Breast epithelium (tissue), 4 donors: Measurements from ENCODE around the gene CABP2. TPM values are rescaled to one million over a fixed set of nuclear protein-coding genes. Genes with fewer than 3 reads are reported as not detected.
"Not testable (repeated sequence)": the region's sequence is repeated elsewhere in the genome, so short reads cannot be mapped to it uniquely, and the experiment has no call there.

ENCODE experiments used
- DNase-seq, 2 donors: peaks; one replicate each; pipeline ENCODE4 v3.0.0-alpha.2; 2019; ENCODE audit warnings: low spot score in 2 of 2
- H3K27ac ChIP-seq, 2 donors: fragments of 200-600 bp; sonication (generic) in 1 of 2; one replicate each; pipeline ENCODE4 v1.5.1; 2016 to 2019; ENCODE audit warnings: mild to moderate bottlenecking in 1 of 2
- H3K27me3 ChIP-seq, 2 donors: fragments of 200-600 bp; sonication (generic) in 1 of 2; one replicate each; pipeline versions ENCODE4 v1.5.1 to v1.6.0; 2017 to 2019; ENCODE audit warnings: control low read depth in 1 of 2, mild to moderate bottlenecking in 1 of 2
- H3K36me3 ChIP-seq: fragments of 200-600 bp; one replicate; pipeline ENCODE4 v1.5.1; 2019
- H3K4me1 ChIP-seq, 2 donors: fragments of 200-600 bp; sonication (generic); one replicate each; pipeline ENCODE4 v1.5.1; 2016 to 2019; ENCODE audit warnings: control low read depth in 1 of 2
- H3K4me3 ChIP-seq, 3 donors: fragments of 200-600 bp; sonication (generic); 1 replicate in 2 of 3; 2 replicates in 1 of 3; pipeline ENCODE4 v1.5.1; 2016 to 2019; ENCODE audit warnings: mild to moderate bottlenecking in 3 of 3, moderate library complexity in 2 of 3
- H3K9me3 ChIP-seq, 2 donors: fragments of 200-600 bp; sonication (generic) in 1 of 2; one replicate each; pipeline ENCODE4 v1.5.1; 2016 to 2019; ENCODE audit warnings: control low read depth in 1 of 2
- CTCF ChIP-seq, 3 donors: fragments of 450-650 bp; IDR thresholded peaks; one replicate each; pipeline ENCODE4 v1.5.1; 2016 to 2017; ENCODE audit warnings: antibody characterized with exemption in 3 of 3, mild to moderate bottlenecking in 3 of 3, moderate library complexity in 3 of 3
- POLR2A ChIP-seq: fragments of 450-650 bp; IDR thresholded peaks from one replicate; pipeline ENCODE4 v1.6.1; 2016; ENCODE audit warnings: antibody characterized with exemption, mild to moderate bottlenecking, moderate library complexity
- POLR2AphosphoS5 ChIP-seq, 3 donors: sonication (generic); formaldehyde crosslinking; IDR thresholded peaks; one replicate each; pipeline ENCODE4 v1.6.1; 2017; ENCODE audit warnings: antibody characterized with exemption in 3 of 3
- intact Hi-C: fragments of 100-400 bp; cut with DNase I; formaldehyde crosslinking; loops from one replicate; pipeline ENCODE4 v1.15.1; 2023; ENCODE audit warnings: low total_unique reads
- total RNA-seq, 3 donors: library from RNA; depleted of rRNA; stranded (reverse); fragments of >200 nt; gene quantifications; one replicate each; pipeline ENCODE4 v1.1.0, GENCODE V29; 2016

CABP2 gene
- total RNA-seq, 3 donors from 2014 or later: not detected

DNA sequence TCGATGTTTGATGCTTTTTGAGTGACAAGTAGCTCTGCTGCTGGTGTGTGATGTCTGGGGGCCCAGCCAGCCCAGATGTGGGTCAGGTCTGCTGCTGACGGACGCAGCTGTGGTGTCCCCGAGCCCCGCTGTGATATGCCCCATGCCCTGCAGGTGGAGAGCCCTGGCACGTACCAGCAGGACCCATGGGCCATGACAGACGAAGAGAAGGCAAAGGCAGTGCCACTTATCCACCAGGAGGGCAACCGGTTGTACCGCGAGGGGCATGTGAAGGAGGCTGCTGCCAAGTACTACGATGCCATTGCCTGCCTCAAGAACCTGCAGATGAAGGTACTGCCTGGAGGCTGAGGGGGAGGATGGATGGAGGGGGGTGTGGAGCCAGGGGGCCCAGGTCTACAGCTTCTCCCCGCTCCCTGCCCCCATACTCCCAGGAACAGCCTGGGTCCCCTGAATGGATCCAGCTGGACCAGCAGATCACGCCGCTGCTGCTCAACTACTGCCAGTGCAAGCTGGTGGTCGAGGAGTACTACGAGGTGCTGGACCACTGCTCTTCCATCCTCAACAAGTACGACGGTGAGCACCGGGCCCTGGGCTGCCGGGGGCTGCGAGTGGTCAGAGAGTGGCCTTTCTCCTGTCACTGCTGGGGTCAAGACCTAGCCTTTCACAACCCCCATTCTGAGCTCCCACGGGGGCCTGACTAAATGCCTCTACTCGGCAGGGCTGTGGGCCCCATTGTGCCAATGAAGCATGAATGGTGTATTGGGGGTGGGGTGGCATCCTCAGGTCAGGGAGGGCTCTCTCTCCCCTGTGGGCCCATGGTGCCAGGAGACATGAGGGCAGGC lies 33.1 kb downstream of the CABP2 start:
- peak overlapping the region in 1 of 2 donors; percentile 39 for H3K27ac ChIP-seq
- H3K27me3 ChIP-seq: no peaks in the 10 kb centered on the region
- intact Hi-C loops: no loop called here
- TF ChIP-seq CTCF (IDR thresholded peaks at IDR 0.05) (no peak), POLR2AphosphoS5 (IDR thresholded peaks at IDR 0.05) (no peak), POLR2A (no peak)
- H3K4me3 ChIP-seq: no peak overlapping the region
- no peaks in the 10 kb centered on the region for H3K4me1 ChIP-seq
- no peaks in the 10 kb centered on the region for H3K36me3 ChIP-seq
- no peak for DNase-seq
- H3K9me3 ChIP-seq: no peaks in the 10 kb centered on the region

- intact Hi-C loops: no loop called here
- H3K27ac ChIP-seq: no peak overlapping the region
- H3K4me1 ChIP-seq: no peaks in the 10 kb centered on the region
- no peaks in the 10 kb centered on the region for H3K36me3 ChIP-seq
- no peak for DNase-seq
- no peak for TF ChIP-seq POLR2AphosphoS5 (IDR thresholded peaks at IDR 0.05)
- TF ChIP-seq POLR2A: no peak
- TF ChIP-seq CTCF (IDR thresholded peaks at IDR 0.05): no peak
- H3K27me3 ChIP-seq: no peaks in the 10 kb centered on the region
- no peak overlapping the region for H3K4me3 ChIP-seq
- H3K9me3 ChIP-seq: no peaks in the 10 kb centered on the region
Measured at GRCh38 chr11:67489203-67489884, 33.9 kb downstream of the CABP2 start.

- H3K4me3 ChIP-seq: no peak overlapping the region
- TF ChIP-seq POLR2AphosphoS5 (IDR thresholded peaks at IDR 0.05) (no peak), CTCF (IDR thresholded peaks at IDR 0.05) (no peak), POLR2A (no peak)
- H3K4me1 ChIP-seq: peaks cover 0 to 7% of the 10 kb centered on the region in 2 donors
- no peaks in the 10 kb centered on the region for H3K9me3 ChIP-seq
- no peaks in the 10 kb centered on the region for H3K27me3 ChIP-seq
- DNase-seq: no peak
- H3K27ac ChIP-seq: no peak overlapping the region
- H3K36me3 ChIP-seq: no peaks in the 10 kb centered on the region
- intact Hi-C loops: no loop called here
Measured at GRCh38 chr11:67486481-67487195, 36.6 kb downstream of the CABP2 start.

DNA sequence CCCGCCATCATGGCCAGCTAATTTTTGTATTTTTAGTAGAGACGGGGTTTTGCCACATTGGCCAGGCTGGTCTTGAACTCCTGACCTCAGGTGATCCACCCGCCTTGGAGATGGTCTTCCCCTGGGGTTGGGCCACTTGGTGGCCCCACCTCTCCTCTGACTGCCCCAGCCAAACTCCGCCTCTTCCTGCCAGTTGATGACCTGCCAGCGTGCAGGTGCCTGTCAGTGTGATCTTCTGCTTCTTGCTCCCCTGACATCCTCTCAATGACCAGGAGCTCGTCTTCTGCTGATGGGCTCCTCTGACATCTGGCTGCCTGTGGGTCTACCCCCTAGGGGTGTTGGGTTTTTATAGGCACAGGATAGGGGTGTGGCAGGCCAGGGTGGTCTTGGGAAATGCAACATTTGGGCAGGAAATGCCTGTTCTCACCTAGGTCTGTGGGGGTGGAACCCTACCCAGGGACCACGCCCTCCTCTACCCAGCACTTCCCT lies 37.3 kb downstream of the CABP2 start:
- H3K4me1 ChIP-seq, H3K4me3 ChIP-seq, H3K27me3 ChIP-seq, DNase-seq, H3K36me3 ChIP-seq, H3K27ac ChIP-seq, H3K9me3 ChIP-seq, intact Hi-C loops: not testable (repeated sequence)

DNA sequence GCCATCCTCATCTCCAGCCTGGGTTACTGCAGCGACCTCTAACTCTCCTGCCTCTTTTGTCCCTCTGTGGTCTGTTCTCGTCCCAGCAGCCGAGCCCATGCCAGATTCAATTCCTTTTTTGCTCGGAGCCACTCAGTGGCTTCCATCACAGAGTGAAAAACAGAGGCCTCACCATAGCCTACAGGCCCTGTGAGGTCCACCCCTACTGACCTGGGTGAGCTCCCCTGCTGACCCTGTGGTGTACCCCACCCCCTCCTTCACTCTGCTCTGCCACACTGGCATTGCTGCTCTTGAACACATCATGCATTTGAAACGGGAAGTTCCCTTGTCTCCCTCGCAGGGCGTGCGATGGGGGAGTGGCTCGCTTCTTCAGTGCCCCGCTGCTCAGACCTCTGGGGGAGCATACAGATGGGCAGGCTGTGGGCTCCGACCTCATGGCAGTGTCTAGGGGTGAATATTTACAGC lies 38.4 kb downstream of the CABP2 start:
- no peak for DNase-seq
- Histone ChIP-seq H3K27ac (no peak overlapping the region), H3K27me3 (no peaks in the 10 kb centered on the region), H3K4me3 (peak overlapping the region in 1 of 3 donors; percentile 17), H3K9me3 (no peaks in the 10 kb centered on the region), H3K4me1 (peaks cover 0 to 7% of the 10 kb centered on the region in 2 donors), H3K36me3 (no peaks in the 10 kb centered on the region)
- intact Hi-C loops: no loop called here
- TF ChIP-seq POLR2AphosphoS5 (IDR thresholded peaks at IDR 0.05) (no peak), POLR2A (no peak), CTCF (IDR thresholded peaks at IDR 0.05) (no peak)
